GM23248 (cell line): ENCODE measurements around the gene EYA3. TPM values are rescaled to one million over a fixed set of nuclear protein-coding genes. Genes with fewer than 3 reads are reported as not detected.

Experiments
- DNase-seq: peaks from one replicate; pipeline ENCODE4 v3.0.0-alpha.2; 2015
- H2AFZ ChIP-seq: fragments of 200-600 bp; sonication (generic); 2 replicates; pipeline ENCODE4 v1.6.1; 2016; ENCODE audit warnings: antibody characterized with exemption
- H3F3A ChIP-seq: fragments of 200-600 bp; sonication (generic); 2 replicates; pipeline ENCODE4 v1.6.1; 2016; ENCODE audit warnings: mild to moderate bottlenecking, antibody characterized with exemption, mixed run types; ENCODE audit not compliant: insufficient read depth
- H3K27ac ChIP-seq: fragments of 200-600 bp; sonication (generic); 2 replicates; pipeline ENCODE4 v1.5.1; 2016; ENCODE audit warnings: mild to moderate bottlenecking
- H3K27me3 ChIP-seq: fragments of 200-600 bp; sonication (generic); replicated peaks from 2 replicates; pipeline ENCODE4 v1.6.1; 2016; ENCODE audit warnings: mild to moderate bottlenecking; ENCODE audit not compliant: insufficient read depth
- H3K36me3 ChIP-seq: fragments of 200-600 bp; sonication (generic); 2 replicates; pipeline ENCODE4 v1.6.1; 2016; ENCODE audit warnings: low read depth, mild to moderate bottlenecking
- H3K4me1 ChIP-seq: fragments of 200-600 bp; sonication (generic); 2 replicates; pipeline ENCODE4 v1.6.1; 2016; ENCODE audit warnings: mild to moderate bottlenecking; ENCODE audit not compliant: insufficient read depth
- H3K4me2 ChIP-seq: fragments of 200-600 bp; sonication (generic); one replicate; pipeline ENCODE4 v1.6.1; 2016; ENCODE audit warnings: mild to moderate bottlenecking; ENCODE audit not compliant: unreplicated experiment
- H3K4me3 ChIP-seq: fragments of 200-600 bp; sonication (generic); 2 replicates; pipeline ENCODE4 v1.5.1; 2016; ENCODE audit warnings: mild to moderate bottlenecking
- H3K79me2 ChIP-seq: fragments of 200-600 bp; sonication (generic); 2 replicates; pipeline ENCODE4 v1.6.1; 2016; ENCODE audit warnings: mild to moderate bottlenecking; ENCODE audit not compliant: insufficient read depth
- H3K9ac ChIP-seq: fragments of 200-600 bp; sonication (generic); 2 replicates; pipeline ENCODE4 v1.6.1; 2016; ENCODE audit warnings: mild to moderate bottlenecking
- H3K9me2 ChIP-seq: fragments of 200-600 bp; sonication (generic); 2 replicates; pipeline ENCODE4 v1.6.1; 2016; ENCODE audit warnings: mixed run types, mild to moderate bottlenecking, moderate library complexity; ENCODE audit not compliant: insufficient read depth
- H3K9me3 ChIP-seq: fragments of 200-600 bp; sonication (generic); one replicate; pipeline ENCODE4 v1.6.1; 2017; ENCODE audit warnings: low read depth
- H4K20me1 ChIP-seq: fragments of 200-600 bp; sonication (generic); 2 replicates; pipeline ENCODE4 v1.6.0; 2016; ENCODE audit not compliant: insufficient read depth
- EZH2 ChIP-seq: fragments of 200-600 bp; sonication (generic); IDR thresholded peaks from 2 replicates; pipeline ENCODE4 v1.6.1; 2018; ENCODE audit warnings: antibody characterized with exemption, mild to moderate bottlenecking; ENCODE audit not compliant: insufficient read depth, poor library complexity, severe bottlenecking
- EZH2phosphoT487 ChIP-seq: fragments of 200-600 bp; sonication (generic); IDR thresholded peaks from 2 replicates; pipeline ENCODE4 v1.6.1; 2018; ENCODE audit warnings: antibody characterized with exemption, moderate library complexity, mild to moderate bottlenecking, low read depth; ENCODE audit not compliant: insufficient read depth
- WGBS, 2 experiments: methylation state at CpG; one replicate each; pipeline ENCODE4 v1.1.6; 2015 to 2017; ENCODE audit warnings: low lambda C conversion rate in 2 of 2, low coverage in 1 of 2; ENCODE audit errors: missing lambda C conversion rate in 2 of 2; 5-methylcytosine and 5-hydroxymethylcytosine counted together
- in situ Hi-C: fragments of 300-500 bp; cut with MboI; formaldehyde crosslinking; loops from 2 replicates; pipeline ENCODE4 v1.15.0; 2020
- polyA plus RNA-seq: library from polyadenylated mRNA; unstranded; fragments of >200 nt; fragmentation: Nextera tagmentation; extraction: Ambion mirVana; gene quantifications from 2 replicates; pipeline ENCODE4 v1.2.1, GENCODE V29; 2016
- total RNA-seq: library from RNA; depleted of rRNA; stranded (reverse); fragments of >200 nt; shearing (Covaris generic); gene quantifications from 2 replicates; pipeline ENCODE4 v1.2.3, GENCODE V29; 2014

Gene EYA3
- total and polyA plus RNA-seq, 2 experiments from 2014 or later = 9.1 to 16.9 TPM

DNA sequence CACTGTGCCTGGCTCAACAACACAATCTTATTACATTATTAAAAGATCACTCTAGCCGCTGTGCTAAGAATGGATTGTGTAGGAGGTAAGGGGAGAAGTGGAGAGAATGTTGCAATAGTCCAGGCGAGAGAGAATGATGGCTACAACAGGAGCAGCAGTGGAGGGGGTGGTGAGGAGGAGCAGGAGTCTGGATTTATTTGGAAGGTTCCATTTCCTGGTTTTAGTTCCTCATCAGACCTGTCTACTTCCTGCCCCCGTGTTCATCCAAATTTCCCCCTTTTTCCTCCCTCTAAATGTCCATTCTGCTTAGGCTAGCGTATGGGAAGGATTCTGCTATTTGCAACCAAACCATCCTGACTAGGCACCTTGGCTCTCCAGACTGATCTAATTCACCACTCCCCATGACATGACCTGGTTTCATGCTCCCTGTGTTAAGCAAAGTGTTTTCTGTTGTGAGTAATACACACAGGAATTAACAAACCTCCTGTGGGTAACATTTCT, 35.1 kb upstream of the EYA3 start:
- Histone ChIP-seq H3F3A (peaks cover 12% of the 10 kb centered on the region), H3K4me3 (no peak overlapping the region), H2AFZ (peak overlapping the region; percentile 4; the same call in 1 of the 2 replicates), H3K9ac (no peak overlapping the region), H3K9me2 (no peaks in the 10 kb centered on the region), H3K79me2 (no peaks in the 10 kb centered on the region), H3K27me3 (no peaks in the 10 kb centered on the region), H4K20me1 (no peaks in the 10 kb centered on the region), H3K27ac (peak overlapping the region; percentile 24), H3K4me2 (peak overlapping the region; percentile 44), H3K36me3 (no peaks in the 10 kb centered on the region), H3K9me3 (no peaks in the 10 kb centered on the region), H3K4me1 (peaks cover 23% of the 10 kb centered on the region)
- DNase-seq = peak; percentile 81
- in situ Hi-C loops = no loop called here
- TF ChIP-seq EZH2 (no peak), EZH2phosphoT487 (no peak)
- WGBS, 2 experiments = 25 to 31% methylated on average over 4 of the region's 4 CpGs

DNA sequence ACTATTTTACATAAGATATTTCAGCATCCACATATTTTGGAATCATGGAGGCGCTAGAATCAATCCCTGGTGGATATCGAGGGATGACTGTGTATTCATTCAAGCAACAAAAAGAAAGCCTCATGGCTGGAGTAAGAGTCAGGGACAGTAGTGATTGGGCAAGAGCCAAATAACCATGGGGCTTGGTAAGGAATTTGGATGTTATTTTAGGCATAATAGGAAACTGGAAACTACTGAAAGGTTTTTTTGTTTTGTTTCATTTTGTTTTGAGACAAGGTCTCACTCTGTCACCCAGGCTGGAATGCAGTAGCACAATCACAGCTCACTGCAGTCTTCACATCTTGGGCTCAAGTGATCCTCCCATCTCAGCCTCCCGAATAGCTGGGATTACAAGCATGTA, 33.8 kb upstream of the EYA3 start:
- H4K20me1 ChIP-seq = no peaks in the 10 kb centered on the region
- no peak overlapping the region for H3K9ac ChIP-seq
- TF ChIP-seq EZH2 (no peak), EZH2phosphoT487 (no peak)
- H2AFZ ChIP-seq = no peak overlapping the region
- H3K4me2 ChIP-seq = no peak overlapping the region
- H3F3A ChIP-seq = peaks cover 12% of the 10 kb centered on the region
- H3K36me3 ChIP-seq = no peaks in the 10 kb centered on the region
- WGBS, 2 experiments = 44% methylated on average over 3 of the region's 3 CpGs
- no peaks in the 10 kb centered on the region for H3K79me2 ChIP-seq
- H3K27me3 ChIP-seq = no peaks in the 10 kb centered on the region
- no peak overlapping the region for H3K4me3 ChIP-seq
- no peak overlapping the region for H3K27ac ChIP-seq
- no peaks in the 10 kb centered on the region for H3K9me2 ChIP-seq
- H3K9me3 ChIP-seq = no peaks in the 10 kb centered on the region
- in situ Hi-C loops = no loop called here
- peak; percentile 56 for DNase-seq
- H3K4me1 ChIP-seq = peaks cover 23% of the 10 kb centered on the region

DNA sequence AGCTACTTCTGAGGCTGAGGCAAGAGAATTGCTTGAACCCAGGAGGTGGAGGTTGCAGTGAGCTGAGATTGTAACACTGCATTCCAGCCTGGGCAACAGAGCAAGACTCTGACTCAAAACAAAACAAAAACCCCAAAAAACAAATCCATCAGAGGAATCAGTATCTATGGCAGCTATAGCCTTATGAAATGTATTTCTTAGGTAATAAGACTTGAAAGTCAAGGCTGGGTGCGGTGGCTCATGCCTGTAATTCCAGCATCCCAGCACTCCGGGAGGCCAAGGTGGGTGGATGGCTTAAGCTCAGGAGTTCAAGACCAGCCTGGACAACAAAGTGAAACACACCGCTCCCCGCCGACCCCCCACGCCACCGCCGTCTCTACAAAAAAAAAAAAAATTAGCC, 31.1 kb upstream of the EYA3 start:
- in situ Hi-C loops = no loop called here
- TF ChIP-seq EZH2phosphoT487 = no peak
- no peak for TF ChIP-seq EZH2
- Histone ChIP-seq H3K27ac (no peak overlapping the region), H2AFZ (no peak overlapping the region), H3K27me3 (no peaks in the 10 kb centered on the region), H4K20me1 (no peaks in the 10 kb centered on the region), H3K79me2 (no peaks in the 10 kb centered on the region), H3K36me3 (no peaks in the 10 kb centered on the region), H3K4me1 (peaks cover 23% of the 10 kb centered on the region), H3K4me2 (no peak overlapping the region), H3F3A (peaks cover 12% of the 10 kb centered on the region), H3K9me2 (no peaks in the 10 kb centered on the region), H3K9me3 (no peaks in the 10 kb centered on the region), H3K9ac (no peak overlapping the region), H3K4me3 (no peak overlapping the region)
- 90 to 92% methylated on average over 8 of the region's 8 CpGs for WGBS, 2 experiments
- no peak for DNase-seq

DNA sequence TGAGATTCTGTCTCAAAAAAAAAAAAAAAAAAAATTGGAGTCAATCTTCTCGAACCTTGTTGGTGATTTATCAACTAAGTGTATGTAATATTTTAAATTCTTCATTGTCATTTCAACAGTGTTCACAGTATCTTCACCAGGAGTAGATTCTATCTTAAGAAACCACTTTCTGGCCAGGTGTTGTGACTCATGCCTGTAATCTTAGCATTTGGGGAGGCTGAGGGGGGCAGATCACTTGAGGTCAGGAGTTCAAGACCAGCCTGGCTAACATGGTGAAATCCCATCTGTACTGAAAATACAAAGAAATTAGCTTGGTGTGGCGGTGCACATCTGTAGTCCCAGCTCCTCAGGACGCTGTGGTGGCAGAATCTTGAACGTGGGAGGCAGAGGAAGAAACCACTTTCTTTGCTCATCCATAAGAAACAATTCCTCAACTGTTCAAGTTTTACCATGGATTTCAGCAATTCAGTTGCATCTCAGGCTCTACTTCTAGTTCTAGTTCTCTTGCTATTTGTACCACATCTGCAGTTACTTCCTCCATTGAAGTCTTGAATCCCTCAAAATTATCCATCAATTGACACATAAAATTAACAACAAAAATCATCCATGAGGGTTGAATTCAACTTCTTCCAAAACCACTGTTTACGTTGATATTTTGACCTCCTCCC, 30.4 kb upstream of the EYA3 start:
- DNase-seq = no peak
- 70 to 76% methylated on average over 5 of the region's 5 CpGs for WGBS, 2 experiments

More for the DNA sequence above, 30.4 kb upstream of the EYA3 start:
- H3K4me3 ChIP-seq = no peak overlapping the region
- no peak overlapping the region for H2AFZ ChIP-seq
- no peak overlapping the region for H3K9ac ChIP-seq
- no peaks in the 10 kb centered on the region for H3K27me3 ChIP-seq
- H3F3A ChIP-seq = peaks cover 12% of the 10 kb centered on the region
- H3K27ac ChIP-seq = no peak overlapping the region
- H3K9me3 ChIP-seq = no peaks in the 10 kb centered on the region
- no peak overlapping the region for H3K4me2 ChIP-seq
- in situ Hi-C loops = no loop called here
- H3K79me2 ChIP-seq = no peaks in the 10 kb centered on the region
- no peaks in the 10 kb centered on the region for H3K9me2 ChIP-seq
- peaks cover 19% of the 10 kb centered on the region for H3K4me1 ChIP-seq
- H3K36me3 ChIP-seq = no peaks in the 10 kb centered on the region
- H4K20me1 ChIP-seq = no peaks in the 10 kb centered on the region
- TF ChIP-seq EZH2phosphoT487 (no peak), EZH2 (no peak)
